ENCODE results near the gene TYK2. TPM values are rescaled to one million over a fixed set of nuclear protein-coding genes. Genes with fewer than 3 reads are reported as not detected.
"Not testable (repeated sequence)": the region's sequence is repeated elsewhere in the genome, so short reads cannot be mapped to it uniquely, and the experiment has no call there.

Gene TYK2
- total RNA-seq, 1 experiment from 2014 or later = 28.2 TPM

- no peak for DNase-seq (ENCODE audit: low spot score)
Observed at GRCh38 chr19:10408511-10409283, 28.3 kb upstream of the TYK2 start.

GRCh38 chr19:10407096-10407495 is 26.7 kb upstream of the TYK2 start:
- no peak for DNase-seq (ENCODE audit: low spot score)

GRCh38 chr19:10406191-10406590 is 25.8 kb upstream of the TYK2 start:
- DNase-seq (ENCODE audit: low spot score) = no peak

GRCh38 chr19:10404888-10405820 is 24.8 kb upstream of the TYK2 start:
- no peak for DNase-seq (ENCODE audit: low spot score)

- DNase-seq (ENCODE audit: low spot score) = peak; percentile 93
Observed at GRCh38 chr19:10403137-10404021, 23.0 kb upstream of the TYK2 start, which contains the start of gene CDC37. CDC37 (minus strand) TSS chr19:10403542; CDS start chr19:10403479, 63 bp downstream.

- DNase-seq (ENCODE audit: low spot score) = no peak
Observed at GRCh38 chr19:10402441-10403038, 22.2 kb upstream of the TYK2 start.

- no peak for DNase-seq (ENCODE audit: low spot score)
Observed at GRCh38 chr19:10399878-10400277, 19.5 kb upstream of the TYK2 start.

- not testable (repeated sequence) for DNase-seq (ENCODE audit: low spot score)
Observed at GRCh38 chr19:10399340-10399739, 19.0 kb upstream of the TYK2 start.

GRCh38 chr19:10398819-10399218 is 18.4 kb upstream of the TYK2 start:
- no peak for DNase-seq (ENCODE audit: low spot score)

GRCh38 chr19:10395917-10396316 is 15.5 kb upstream of the TYK2 start:
- DNase-seq (ENCODE audit: low spot score) = no peak

- no peak for DNase-seq (ENCODE audit: low spot score)
Observed at GRCh38 chr19:10395436-10395835, 15.1 kb upstream of the TYK2 start.

- DNase-seq (ENCODE audit: low spot score) = no peak
Observed at GRCh38 chr19:10395003-10395402, 14.6 kb upstream of the TYK2 start.

- no peak for DNase-seq (ENCODE audit: low spot score)
Observed at GRCh38 chr19:10393137-10393536, 12.8 kb upstream of the TYK2 start.

- no peak for DNase-seq (ENCODE audit: low spot score)
Observed at GRCh38 chr19:10392120-10392519, 11.7 kb upstream of the TYK2 start.

GRCh38 chr19:10390652-10391286 is 10.4 kb upstream of the TYK2 start:
- DNase-seq (ENCODE audit: low spot score) = peak; percentile 67

- DNase-seq (ENCODE audit: low spot score) = no peak
Observed at GRCh38 chr19:10389863-10390262, 9.5 kb upstream of the TYK2 start.

- peak; percentile 68 for DNase-seq (ENCODE audit: low spot score)
Observed at GRCh38 chr19:10388957-10389356, 8.6 kb upstream of the TYK2 start.

GRCh38 chr19:10384580-10384979 is 4.2 kb upstream of the TYK2 start:
- DNase-seq (ENCODE audit: low spot score) = no peak

GRCh38 chr19:10383223-10383499 is 2.8 kb upstream of the TYK2 start:
- not testable (repeated sequence) for DNase-seq (ENCODE audit: low spot score)

GRCh38 chr19:10379880-10380312 is 476 bp downstream of the TYK2 start:
- no peak for DNase-seq (ENCODE audit: low spot score)

- DNase-seq (ENCODE audit: low spot score) = no peak
Observed at GRCh38 chr19:10378124-10378523, 2.2 kb downstream of the TYK2 start.
